ENCODE data around the gene TRAK1. TPM values are rescaled to one million over a fixed set of nuclear protein-coding genes. Genes with fewer than 3 reads are reported as not detected.

TRAK1 gene
- total RNA-seq, 1 donor from 2014 or later: 53.8 TPM

- H3K36me3 Mint-ChIP-seq (ENCODE audit: insufficient read depth): no peaks in the 10 kb centered on the region
- no peak for DNase-seq (ENCODE audit: low spot score, unreplicated experiment)
- H3K27me3 Mint-ChIP-seq: peaks cover 71% of the 10 kb centered on the region
- no peaks in the 10 kb centered on the region for H3K4me1 Mint-ChIP-seq (ENCODE audit: low read depth)
- no peaks in the 10 kb centered on the region for H3K9me3 Mint-ChIP-seq (ENCODE audit: low read depth)
- H3K4me3 Mint-ChIP-seq (ENCODE audit: low read depth): no peak overlapping the region
- no peak for TF ChIP-seq CTCF (IDR thresholded peaks at IDR 0.05; ENCODE audit: unreplicated experiment)
- H3K27ac Mint-ChIP-seq: no peak overlapping the region
Measured at GRCh38 chr3:42262525-42262924, 171.4 kb downstream of the TRAK1 start.

- Mint-ChIP-seq H3K4me3 (ENCODE audit: low read depth) (no peak overlapping the region), H3K9me3 (ENCODE audit: low read depth) (no peaks in the 10 kb centered on the region), H3K27me3 (peaks cover 66% of the 10 kb centered on the region), H3K27ac (no peak overlapping the region), H3K4me1 (ENCODE audit: low read depth) (no peaks in the 10 kb centered on the region), H3K36me3 (ENCODE audit: insufficient read depth) (no peaks in the 10 kb centered on the region)
- DNase-seq (ENCODE audit: low spot score, unreplicated experiment): peak; percentile 28
- TF ChIP-seq CTCF (IDR thresholded peaks at IDR 0.05; ENCODE audit: unreplicated experiment): peak; percentile 37
Measured at GRCh38 chr3:42263354-42264346, 172.5 kb downstream of the TRAK1 start.

- no peak overlapping the region for H3K27ac Mint-ChIP-seq
- H3K27me3 Mint-ChIP-seq: peaks cover 69% of the 10 kb centered on the region
- no peak overlapping the region for H3K4me3 Mint-ChIP-seq (ENCODE audit: low read depth)
- H3K9me3 Mint-ChIP-seq (ENCODE audit: low read depth): no peaks in the 10 kb centered on the region
- no peak for TF ChIP-seq CTCF (IDR thresholded peaks at IDR 0.05; ENCODE audit: unreplicated experiment)
- H3K4me1 Mint-ChIP-seq (ENCODE audit: low read depth): no peaks in the 10 kb centered on the region
- no peaks in the 10 kb centered on the region for H3K36me3 Mint-ChIP-seq (ENCODE audit: insufficient read depth)
- DNase-seq (ENCODE audit: low spot score, unreplicated experiment): no peak
Measured at GRCh38 chr3:42264399-42265058, 173.4 kb downstream of the TRAK1 start.

GRCh38 chr3:42265059-42265991 lies 174.2 kb downstream of the TRAK1 start:
- no peaks in the 10 kb centered on the region for H3K9me3 Mint-ChIP-seq (ENCODE audit: low read depth)

More at GRCh38 chr3:42265059-42265991, 174.2 kb downstream of the TRAK1 start:
- no peak for DNase-seq (ENCODE audit: low spot score, unreplicated experiment)
- Mint-ChIP-seq H3K36me3 (ENCODE audit: insufficient read depth) (no peaks in the 10 kb centered on the region), H3K27ac (no peak overlapping the region), H3K4me3 (ENCODE audit: low read depth) (no peak overlapping the region), H3K4me1 (ENCODE audit: low read depth) (no peaks in the 10 kb centered on the region), H3K27me3 (peaks cover 71% of the 10 kb centered on the region)
- TF ChIP-seq CTCF (IDR thresholded peaks at IDR 0.05; ENCODE audit: unreplicated experiment): no peak
